ENCODE measurements around the gene CAMK2A.

GRCh38 chr5:150306775-150307174, 17.2 kb upstream of the CAMK2A start:
- no peak for TF ChIP-seq POLR2A (IDR thresholded peaks at IDR 0.05)
- no peak for TF ChIP-seq CTCF (IDR thresholded peaks at IDR 0.05)
